ENCODE results near the gene SLC25A43.
"Not testable (repeated sequence)": the region's sequence is repeated elsewhere in the genome, so short reads cannot be mapped to it uniquely, and the experiment has no call there.

The SLC25A43 gene

DNA sequence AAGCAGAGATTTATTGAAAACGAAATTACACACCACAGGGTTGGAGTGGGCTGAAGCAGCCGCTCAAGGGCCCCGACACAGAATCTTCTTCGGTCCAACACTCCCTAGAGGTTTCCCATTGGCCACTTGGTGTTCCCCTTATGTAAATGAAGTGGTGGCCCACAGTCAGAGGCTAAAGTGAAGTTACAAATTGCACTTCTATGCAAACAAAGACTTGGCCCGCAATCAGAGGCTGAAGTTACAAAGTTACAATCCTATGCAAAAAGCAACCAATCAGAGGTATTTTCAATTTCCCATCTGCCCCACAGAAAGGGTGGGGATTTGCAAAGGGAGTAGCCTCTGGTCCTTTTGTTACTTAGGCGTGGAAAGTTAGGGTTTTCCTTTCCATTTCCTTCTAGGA, 35.7 kb upstream of the SLC25A43 start:
- Histone ChIP-seq H3K27me3 (ENCODE audit: insufficient read depth, low read length, poor library complexity, severe bottlenecking) (no peaks in the 10 kb centered on the region), H2AFZ (ENCODE audit: low read length) (no peak overlapping the region), H3K79me2 (ENCODE audit: insufficient read depth, low read length) (no peaks in the 10 kb centered on the region), H3K4me3 (ENCODE audit: low read length, poor library complexity, severe bottlenecking) (no peak overlapping the region), H4K20me1 (ENCODE audit: insufficient read depth, low read length, poor library complexity, severe bottlenecking) (no peaks in the 10 kb centered on the region), H3K9me3 (ENCODE audit: insufficient read depth, low read depth, low read length) (no peaks in the 10 kb centered on the region), H3K4me2 (ENCODE audit: low read depth, low read length, poor library complexity, severe bottlenecking) (no peak overlapping the region), H3K4me1 (ENCODE audit: insufficient read depth, low read length, poor library complexity, severe bottlenecking) (no peaks in the 10 kb centered on the region), H3K9me2 (replicated peaks; ENCODE audit: low read depth, low read length) (no peaks in the 10 kb centered on the region), H3K36me3 (ENCODE audit: insufficient read depth, low read length) (no peaks in the 10 kb centered on the region), H3K9ac (ENCODE audit: low read depth, low read length, poor library complexity, severe bottlenecking) (no peak overlapping the region), H3F3A (ENCODE audit: low read depth) (no peaks in the 10 kb centered on the region)
- TF ChIP-seq, protein P1, sequence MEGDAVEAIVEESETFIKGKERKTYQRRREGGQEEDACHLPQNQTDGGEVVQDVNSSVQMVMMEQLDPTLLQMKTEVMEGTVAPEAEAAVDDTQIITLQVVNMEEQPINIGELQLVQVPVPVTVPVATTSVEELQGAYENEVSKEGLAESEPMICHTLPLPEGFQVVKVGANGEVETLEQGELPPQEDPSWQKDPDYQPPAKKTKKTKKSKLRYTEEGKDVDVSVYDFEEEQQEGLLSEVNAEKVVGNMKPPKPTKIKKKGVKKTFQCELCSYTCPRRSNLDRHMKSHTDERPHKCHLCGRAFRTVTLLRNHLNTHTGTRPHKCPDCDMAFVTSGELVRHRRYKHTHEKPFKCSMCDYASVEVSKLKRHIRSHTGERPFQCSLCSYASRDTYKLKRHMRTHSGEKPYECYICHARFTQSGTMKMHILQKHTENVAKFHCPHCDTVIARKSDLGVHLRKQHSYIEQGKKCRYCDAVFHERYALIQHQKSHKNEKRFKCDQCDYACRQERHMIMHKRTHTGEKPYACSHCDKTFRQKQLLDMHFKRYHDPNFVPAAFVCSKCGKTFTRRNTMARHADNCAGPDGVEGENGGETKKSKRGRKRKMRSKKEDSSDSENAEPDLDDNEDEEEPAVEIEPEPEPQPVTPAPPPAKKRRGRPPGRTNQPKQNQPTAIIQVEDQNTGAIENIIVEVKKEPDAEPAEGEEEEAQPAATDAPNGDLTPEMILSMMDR (conservative IDR thresholded peaks at IDR 0.05; ENCODE audit: low read length) = no peak
- no peak for TF ChIP-seq EZH2phosphoT487 (IDR thresholded peaks at IDR 0.05; ENCODE audit: borderline replicate concordance)

DNA sequence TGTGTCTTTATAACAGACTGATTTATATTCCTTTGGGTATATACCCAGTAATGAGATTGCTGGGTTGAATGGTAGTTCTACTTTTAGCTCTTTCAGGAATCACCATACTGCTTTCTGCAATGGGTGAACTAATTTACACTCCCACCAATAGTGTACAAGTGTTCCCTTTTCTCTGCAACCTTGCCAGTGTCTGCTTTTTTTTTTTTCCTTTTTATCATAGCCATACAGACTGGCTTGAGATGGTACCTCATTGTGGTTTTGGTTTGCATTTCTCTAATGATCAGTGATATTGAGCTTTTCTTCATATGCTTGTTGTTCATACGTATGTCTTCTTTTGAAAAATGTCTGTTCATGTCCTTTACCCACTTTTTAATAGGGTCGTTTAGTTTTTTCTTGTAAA, 27.3 kb upstream of the SLC25A43 start:
- not testable (repeated sequence) for H3F3A ChIP-seq (ENCODE audit: low read depth); H2AFZ ChIP-seq (ENCODE audit: low read length); H3K79me2 ChIP-seq (ENCODE audit: insufficient read depth, low read length); H3K9me3 ChIP-seq (ENCODE audit: insufficient read depth, low read depth, low read length); H3K4me1 ChIP-seq (ENCODE audit: insufficient read depth, low read length, poor library complexity, severe bottlenecking); H3K9ac ChIP-seq (ENCODE audit: low read depth, low read length, poor library complexity, severe bottlenecking); H3K4me2 ChIP-seq (ENCODE audit: low read depth, low read length, poor library complexity, severe bottlenecking); H3K4me3 ChIP-seq (ENCODE audit: low read length, poor library complexity, severe bottlenecking); H3K9me2 ChIP-seq (replicated peaks; ENCODE audit: low read depth, low read length); H3K36me3 ChIP-seq (ENCODE audit: insufficient read depth, low read length); H4K20me1 ChIP-seq (ENCODE audit: insufficient read depth, low read length, poor library complexity, severe bottlenecking); H3K27me3 ChIP-seq (ENCODE audit: insufficient read depth, low read length, poor library complexity, severe bottlenecking)

- Histone ChIP-seq H3K4me1 (ENCODE audit: insufficient read depth, low read length, poor library complexity, severe bottlenecking) (no peaks in the 10 kb centered on the region), H3K9me2 (replicated peaks; ENCODE audit: low read depth, low read length) (no peaks in the 10 kb centered on the region), H3K79me2 (ENCODE audit: insufficient read depth, low read length) (no peaks in the 10 kb centered on the region), H3K4me2 (ENCODE audit: low read depth, low read length, poor library complexity, severe bottlenecking) (no peak overlapping the region), H3K9me3 (ENCODE audit: insufficient read depth, low read depth, low read length) (no peaks in the 10 kb centered on the region), H4K20me1 (ENCODE audit: insufficient read depth, low read length, poor library complexity, severe bottlenecking) (no peaks in the 10 kb centered on the region), H3K36me3 (ENCODE audit: insufficient read depth, low read length) (no peaks in the 10 kb centered on the region), H2AFZ (ENCODE audit: low read length) (no peak overlapping the region), H3K4me3 (ENCODE audit: low read length, poor library complexity, severe bottlenecking) (no peak overlapping the region), H3K9ac (ENCODE audit: low read depth, low read length, poor library complexity, severe bottlenecking) (no peak overlapping the region), H3F3A (ENCODE audit: low read depth) (no peaks in the 10 kb centered on the region), H3K27me3 (ENCODE audit: insufficient read depth, low read length, poor library complexity, severe bottlenecking) (no peaks in the 10 kb centered on the region)
- TF ChIP-seq, protein P1 (conservative IDR thresholded peaks at IDR 0.05; ENCODE audit: low read length) = no peak
- no peak for TF ChIP-seq EZH2phosphoT487 (IDR thresholded peaks at IDR 0.05; ENCODE audit: borderline replicate concordance)
These were observed 24.4 kb upstream of the SLC25A43 start for GRCh38 chrX:119374736-119375135.

GRCh38 chrX:119375561-119375960, 23.6 kb upstream of the SLC25A43 start:
- no peak overlapping the region for H3K4me3 ChIP-seq (ENCODE audit: low read length, poor library complexity, severe bottlenecking)
- H3K79me2 ChIP-seq (ENCODE audit: insufficient read depth, low read length) = no peaks in the 10 kb centered on the region
- no peak overlapping the region for H3K4me2 ChIP-seq (ENCODE audit: low read depth, low read length, poor library complexity, severe bottlenecking)

More at GRCh38 chrX:119375561-119375960, 23.6 kb upstream of the SLC25A43 start:
- H3K9me3 ChIP-seq (ENCODE audit: insufficient read depth, low read depth, low read length) = no peaks in the 10 kb centered on the region
- TF ChIP-seq, protein P1 (conservative IDR thresholded peaks at IDR 0.05; ENCODE audit: low read length) = no peak
- TF ChIP-seq EZH2phosphoT487 (IDR thresholded peaks at IDR 0.05; ENCODE audit: borderline replicate concordance) = no peak
- no peaks in the 10 kb centered on the region for H3K9me2 ChIP-seq (replicated peaks; ENCODE audit: low read depth, low read length)
- no peaks in the 10 kb centered on the region for H4K20me1 ChIP-seq (ENCODE audit: insufficient read depth, low read length, poor library complexity, severe bottlenecking)
- H3K36me3 ChIP-seq (ENCODE audit: insufficient read depth, low read length) = no peaks in the 10 kb centered on the region
- H3K9ac ChIP-seq (ENCODE audit: low read depth, low read length, poor library complexity, severe bottlenecking) = no peak overlapping the region
- no peaks in the 10 kb centered on the region for H3K27me3 ChIP-seq (ENCODE audit: insufficient read depth, low read length, poor library complexity, severe bottlenecking)
- no peak overlapping the region for H2AFZ ChIP-seq (ENCODE audit: low read length)
- H3F3A ChIP-seq (ENCODE audit: low read depth) = no peaks in the 10 kb centered on the region
- H3K4me1 ChIP-seq (ENCODE audit: insufficient read depth, low read length, poor library complexity, severe bottlenecking) = no peaks in the 10 kb centered on the region
